Measurements from ENCODE around the gene TLE1.

The TLE1 gene

GRCh38 chr9:81563020-81563407, 126.3 kb downstream of the TLE1 start:
- H3K4me1 ChIP-seq (ENCODE audit: insufficient read depth, low read length, poor library complexity, severe bottlenecking): no peaks in the 10 kb centered on the region

GRCh38 chr9:81562231-81563019, 126.9 kb downstream of the TLE1 start:
- Histone ChIP-seq H3K4me1 (ENCODE audit: insufficient read depth, low read length, poor library complexity, severe bottlenecking) (no peaks in the 10 kb centered on the region), H3K36me3 (ENCODE audit: insufficient read depth, low read length) (no peaks in the 10 kb centered on the region)

More at GRCh38 chr9:81563020-81563407, 126.3 kb downstream of the TLE1 start:
- H3K27me3 ChIP-seq (ENCODE audit: insufficient read depth, low read length, poor library complexity, severe bottlenecking): no peaks in the 10 kb centered on the region
- no peaks in the 10 kb centered on the region for H3K79me2 ChIP-seq (ENCODE audit: insufficient read depth, low read length)
- no peaks in the 10 kb centered on the region for H4K20me1 ChIP-seq (ENCODE audit: insufficient read depth, low read length, poor library complexity, severe bottlenecking)
- no peak overlapping the region for H3K4me2 ChIP-seq (ENCODE audit: low read depth, low read length, poor library complexity, severe bottlenecking)
- H3K4me3 ChIP-seq (ENCODE audit: low read length, poor library complexity, severe bottlenecking): no peak overlapping the region
- H3F3A ChIP-seq (ENCODE audit: low read depth): no peaks in the 10 kb centered on the region
- no peak for TF ChIP-seq CTCF (conservative IDR thresholded peaks at IDR 0.05; ENCODE audit: low read length)
- no peak for TF ChIP-seq EZH2phosphoT487 (IDR thresholded peaks at IDR 0.05; ENCODE audit: borderline replicate concordance)
- no peak overlapping the region for H2AFZ ChIP-seq (ENCODE audit: low read length)
- H3K36me3 ChIP-seq (ENCODE audit: insufficient read depth, low read length): no peaks in the 10 kb centered on the region
- H3K9me3 ChIP-seq (ENCODE audit: insufficient read depth, low read depth, low read length): no peaks in the 10 kb centered on the region
- H3K9ac ChIP-seq (ENCODE audit: low read depth, low read length, poor library complexity, severe bottlenecking): no peak overlapping the region
- H3K9me2 ChIP-seq (replicated peaks; ENCODE audit: low read depth, low read length): no peaks in the 10 kb centered on the region

GRCh38 chr9:81560851-81561732, 128.3 kb downstream of the TLE1 start:
- Histone ChIP-seq H3K4me3 (ENCODE audit: low read length, poor library complexity, severe bottlenecking) (no peak overlapping the region), H3K4me1 (ENCODE audit: insufficient read depth, low read length, poor library complexity, severe bottlenecking) (no peaks in the 10 kb centered on the region), H3K27me3 (ENCODE audit: insufficient read depth, low read length, poor library complexity, severe bottlenecking) (no peaks in the 10 kb centered on the region), H3K36me3 (ENCODE audit: insufficient read depth, low read length) (no peaks in the 10 kb centered on the region), H4K20me1 (ENCODE audit: insufficient read depth, low read length, poor library complexity, severe bottlenecking) (no peaks in the 10 kb centered on the region), H3K79me2 (ENCODE audit: insufficient read depth, low read length) (no peaks in the 10 kb centered on the region), H3K9me2 (replicated peaks; ENCODE audit: low read depth, low read length) (no peaks in the 10 kb centered on the region), H3K9ac (ENCODE audit: low read depth, low read length, poor library complexity, severe bottlenecking) (no peak overlapping the region), H3F3A (ENCODE audit: low read depth) (no peaks in the 10 kb centered on the region), H3K4me2 (ENCODE audit: low read depth, low read length, poor library complexity, severe bottlenecking) (no peak overlapping the region), H3K9me3 (ENCODE audit: insufficient read depth, low read depth, low read length) (no peaks in the 10 kb centered on the region), H2AFZ (ENCODE audit: low read length) (no peak overlapping the region)
- no peak for TF ChIP-seq EZH2phosphoT487 (IDR thresholded peaks at IDR 0.05; ENCODE audit: borderline replicate concordance)
- no peak for TF ChIP-seq CTCF (conservative IDR thresholded peaks at IDR 0.05; ENCODE audit: low read length)

More at GRCh38 chr9:81562231-81563019, 126.9 kb downstream of the TLE1 start:
- no peak overlapping the region for H3K4me3 ChIP-seq (ENCODE audit: low read length, poor library complexity, severe bottlenecking)
- TF ChIP-seq CTCF (conservative IDR thresholded peaks at IDR 0.05; ENCODE audit: low read length) (no peak), EZH2phosphoT487 (IDR thresholded peaks at IDR 0.05; ENCODE audit: borderline replicate concordance) (no peak)
- H3K9ac ChIP-seq (ENCODE audit: low read depth, low read length, poor library complexity, severe bottlenecking): no peak overlapping the region
- H4K20me1 ChIP-seq (ENCODE audit: insufficient read depth, low read length, poor library complexity, severe bottlenecking): no peaks in the 10 kb centered on the region
- no peaks in the 10 kb centered on the region for H3K9me2 ChIP-seq (replicated peaks; ENCODE audit: low read depth, low read length)
- no peaks in the 10 kb centered on the region for H3K9me3 ChIP-seq (ENCODE audit: insufficient read depth, low read depth, low read length)
- no peaks in the 10 kb centered on the region for H3K27me3 ChIP-seq (ENCODE audit: insufficient read depth, low read length, poor library complexity, severe bottlenecking)
- no peak overlapping the region for H3K4me2 ChIP-seq (ENCODE audit: low read depth, low read length, poor library complexity, severe bottlenecking)
- H3F3A ChIP-seq (ENCODE audit: low read depth): no peaks in the 10 kb centered on the region
- H2AFZ ChIP-seq (ENCODE audit: low read length): no peak overlapping the region
- H3K79me2 ChIP-seq (ENCODE audit: insufficient read depth, low read length): no peaks in the 10 kb centered on the region

Measured in Loucy (cell line).